WTC11 (cell line): ENCODE measurements around the gene CIAPIN1. TPM values are rescaled to one million over a fixed set of nuclear protein-coding genes. Genes with fewer than 3 reads are reported as not detected.
"Not testable (repeated sequence)": the region's sequence is repeated elsewhere in the genome, so short reads cannot be mapped to it uniquely, and the experiment has no call there.

ENCODE experiments used
- ATAC-seq: fragments of 200-7000 bp; cut with Tn5 transposase; 2 replicates; pipeline ENCODE4 v1.10.0; 2021; ENCODE audit warnings: mild to moderate bottlenecking, moderate library complexity
- CTCF ChIA-PET: fragments of 300-600 bp; sonication (Branson Sonifier 250); formaldehyde crosslinking; loops from one replicate; lab custom pipeline; 2021; ENCODE audit warnings: antibody characterized with exemption; lab: Charles Lee
- POLR2A ChIA-PET: fragments of 350-600 bp; sonication (Branson Sonifier 250); formaldehyde crosslinking; loops from one replicate; lab custom pipeline; 2021; ENCODE audit warnings: antibody characterized with exemption; lab: Charles Lee
- DNase-seq: peaks from one replicate; pipeline ENCODE4 v3.0.0; 2021; ENCODE audit warnings: low spot score
- H3K27ac Mint-ChIP-seq: 2 replicates; pipeline ENCODE4 v1.8.0; 2021; ENCODE audit warnings: mixed read lengths
- H3K27me3 Mint-ChIP-seq: 2 replicates; pipeline ENCODE4 v1.8.0; 2021; ENCODE audit warnings: low read depth, mild to moderate bottlenecking, moderate library complexity, mixed read lengths
- H3K36me3 Mint-ChIP-seq: 2 replicates; pipeline ENCODE4 v1.8.0; 2021; ENCODE audit warnings: mixed read lengths
- H3K4me1 Mint-ChIP-seq: 2 replicates; pipeline ENCODE4 v1.8.0; 2022; ENCODE audit warnings: mixed read lengths
- H3K4me3 Mint-ChIP-seq: 2 replicates; pipeline ENCODE4 v1.8.0; 2021; ENCODE audit warnings: mild to moderate bottlenecking, moderate library complexity, mixed read lengths
- H3K9me3 Mint-ChIP-seq: 2 replicates; pipeline ENCODE4 v1.8.0; 2021; ENCODE audit warnings: mixed read lengths
- EMX1 ChIP-seq: fragments of 250-450 bp; sonication (Bioruptor Pico); IDR thresholded peaks from 2 replicates; pipeline ENCODE4 v1.8.0; 2021; ENCODE audit warnings: mild to moderate bottlenecking
- OVOL2 ChIP-seq: fragments of 250-450 bp; sonication (Bioruptor Pico); IDR thresholded peaks from 2 replicates; pipeline ENCODE4 v1.9.0; 2021; ENCODE audit warnings: mild to moderate bottlenecking, borderline replicate concordance
- RELA ChIP-seq: sonication (generic); formaldehyde crosslinking; IDR thresholded peaks from 2 replicates; pipeline ENCODE4 v1.8.1; 2022; ENCODE audit warnings: missing genetic modification reagents, mild to moderate bottlenecking, borderline replicate concordance
- SMAD3 ChIP-seq: sonication (generic); formaldehyde crosslinking; IDR thresholded peaks from 2 replicates; pipeline ENCODE4 v1.8.0; 2022; ENCODE audit warnings: missing genetic modification reagents, mild to moderate bottlenecking, borderline replicate concordance
- TEAD1 ChIP-seq: sonication (generic); formaldehyde crosslinking; IDR thresholded peaks from 2 replicates; pipeline ENCODE4 v1.8.0; 2022; ENCODE audit warnings: mild to moderate bottlenecking, missing genetic modification reagents
- total RNA-seq: library from RNA; stranded (reverse); gene quantifications from 3 replicates; pipeline ENCODE4 v1.2.3, GENCODE V29; 2021
- TF ChIP-seq, protein P1 (sequence below): sonication (generic); formaldehyde crosslinking; IDR thresholded peaks from 2 replicates; pipeline ENCODE4 v1.8.1; 2023; ENCODE audit warnings: mild to moderate bottlenecking, moderate library complexity, missing genetic modification reagents
- TF ChIP-seq, protein P2 (sequence below): fragments of 250-450 bp; sonication (Bioruptor Pico); IDR thresholded peaks from 2 replicates; pipeline ENCODE4 v1.9.0; 2021; ENCODE audit warnings: mild to moderate bottlenecking
- TF ChIP-seq, protein P3 (sequence below): sonication (generic); formaldehyde crosslinking; IDR thresholded peaks from 2 replicates; pipeline ENCODE4 v1.8.0; 2022; ENCODE audit warnings: mild to moderate bottlenecking, missing genetic modification reagents
- TF ChIP-seq, protein P4 (sequence below): sonication (generic); formaldehyde crosslinking; IDR thresholded peaks from 2 replicates; pipeline ENCODE4 v1.8.1; 2023; ENCODE audit warnings: mild to moderate bottlenecking, missing genetic modification reagents
- TF ChIP-seq, protein P5 (sequence below): sonication (generic); formaldehyde crosslinking; IDR thresholded peaks from 2 replicates; pipeline ENCODE4 v1.8.0; 2022; ENCODE audit warnings: mild to moderate bottlenecking, missing genetic modification reagents
- TF ChIP-seq, protein P6 (sequence below): sonication (generic); formaldehyde crosslinking; IDR thresholded peaks from 2 replicates; pipeline ENCODE4 v1.8.0; 2023; ENCODE audit warnings: missing genetic modification reagents, mild to moderate bottlenecking, borderline replicate concordance
- TF ChIP-seq, protein P7 (sequence below): sonication (generic); formaldehyde crosslinking; IDR thresholded peaks from 2 replicates; pipeline ENCODE4 v1.8.1; 2023; ENCODE audit warnings: mild to moderate bottlenecking, missing genetic modification reagents, moderate library complexity
- TF ChIP-seq, protein P8 (sequence below): fragments of 250-450 bp; sonication (Bioruptor Pico); IDR thresholded peaks from 2 replicates; pipeline ENCODE4 v1.8.0; 2021; ENCODE audit warnings: mild to moderate bottlenecking

Gene CIAPIN1
- total RNA-seq, 1 experiment from 2014 or later, result 87.9 TPM

DNA sequence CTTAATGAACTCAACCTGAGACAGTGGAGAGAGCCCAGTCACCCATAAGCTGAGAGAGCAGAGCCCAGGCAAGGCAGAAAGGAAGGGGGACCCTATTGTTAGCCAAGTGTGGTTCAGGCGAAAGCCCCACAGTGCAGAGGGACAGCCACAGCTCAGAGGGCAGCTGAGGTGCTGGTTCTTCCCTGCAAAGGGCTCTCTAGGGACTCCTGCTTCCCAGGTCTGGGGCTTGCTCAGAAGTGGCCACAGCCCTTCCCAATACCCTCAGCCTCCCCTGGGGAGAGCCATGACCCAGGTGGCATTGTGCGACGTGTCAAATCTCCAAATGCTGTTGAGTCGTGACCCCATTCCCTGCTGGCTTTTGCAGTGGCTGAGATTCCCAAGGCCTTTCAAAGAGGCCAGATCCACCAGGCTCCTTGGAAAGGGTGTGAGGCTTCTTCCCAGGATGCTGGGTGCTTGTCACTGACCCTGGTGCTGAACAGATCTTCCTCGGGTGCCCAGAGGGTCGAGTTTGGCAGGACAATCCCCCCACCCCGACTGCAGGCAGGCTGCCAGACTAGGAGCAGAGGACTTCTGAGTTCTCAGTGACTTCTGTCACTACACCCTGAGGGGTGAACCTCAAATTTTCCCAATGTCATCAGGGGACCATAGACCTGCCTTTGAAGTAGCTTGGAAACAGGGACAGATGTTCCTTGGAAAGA lies 45.1 kb downstream of the CIAPIN1 start:
- no peak for DNase-seq
- ChIA-PET CTCF (interaction anchor here (0.6 to 0.9 kb wide), 2 partner anchors 15 to 149 kb away, joined by 3 read pairs; no protein-coding TSS in a partner anchor), POLR2A (no interaction called here)
- Mint-ChIP-seq H3K27me3 (no peaks in the 10 kb centered on the region; the same call in 1 of the 2 replicates), H3K36me3 (no peaks in the 10 kb centered on the region), H3K4me1 (no peaks in the 10 kb centered on the region), H3K9me3 (no peaks in the 10 kb centered on the region), H3K27ac (no peak overlapping the region), H3K4me3 (no peak overlapping the region)
- TF ChIP-seq, protein P1, sequence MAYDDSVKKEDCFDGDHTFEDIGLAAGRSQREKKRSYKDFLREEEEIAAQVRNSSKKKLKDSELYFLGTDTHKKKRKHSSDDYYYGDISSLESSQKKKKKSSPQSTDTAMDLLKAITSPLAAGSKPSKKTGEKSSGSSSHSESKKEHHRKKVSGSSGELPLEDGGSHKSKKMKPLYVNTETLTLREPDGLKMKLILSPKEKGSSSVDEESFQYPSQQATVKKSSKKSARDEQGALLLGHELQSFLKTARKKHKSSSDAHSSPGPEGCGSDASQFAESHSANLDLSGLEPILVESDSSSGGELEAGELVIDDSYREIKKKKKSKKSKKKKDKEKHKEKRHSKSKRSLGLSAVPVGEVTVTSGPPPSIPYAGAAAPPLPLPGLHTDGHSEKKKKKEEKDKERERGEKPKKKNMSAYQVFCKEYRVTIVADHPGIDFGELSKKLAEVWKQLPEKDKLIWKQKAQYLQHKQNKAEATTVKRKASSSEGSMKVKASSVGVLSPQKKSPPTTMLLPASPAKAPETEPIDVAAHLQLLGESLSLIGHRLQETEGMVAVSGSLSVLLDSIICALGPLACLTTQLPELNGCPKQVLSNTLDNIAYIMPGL (CRISPR knock-in tag), result no peak
- TF ChIP-seq, protein P2, sequence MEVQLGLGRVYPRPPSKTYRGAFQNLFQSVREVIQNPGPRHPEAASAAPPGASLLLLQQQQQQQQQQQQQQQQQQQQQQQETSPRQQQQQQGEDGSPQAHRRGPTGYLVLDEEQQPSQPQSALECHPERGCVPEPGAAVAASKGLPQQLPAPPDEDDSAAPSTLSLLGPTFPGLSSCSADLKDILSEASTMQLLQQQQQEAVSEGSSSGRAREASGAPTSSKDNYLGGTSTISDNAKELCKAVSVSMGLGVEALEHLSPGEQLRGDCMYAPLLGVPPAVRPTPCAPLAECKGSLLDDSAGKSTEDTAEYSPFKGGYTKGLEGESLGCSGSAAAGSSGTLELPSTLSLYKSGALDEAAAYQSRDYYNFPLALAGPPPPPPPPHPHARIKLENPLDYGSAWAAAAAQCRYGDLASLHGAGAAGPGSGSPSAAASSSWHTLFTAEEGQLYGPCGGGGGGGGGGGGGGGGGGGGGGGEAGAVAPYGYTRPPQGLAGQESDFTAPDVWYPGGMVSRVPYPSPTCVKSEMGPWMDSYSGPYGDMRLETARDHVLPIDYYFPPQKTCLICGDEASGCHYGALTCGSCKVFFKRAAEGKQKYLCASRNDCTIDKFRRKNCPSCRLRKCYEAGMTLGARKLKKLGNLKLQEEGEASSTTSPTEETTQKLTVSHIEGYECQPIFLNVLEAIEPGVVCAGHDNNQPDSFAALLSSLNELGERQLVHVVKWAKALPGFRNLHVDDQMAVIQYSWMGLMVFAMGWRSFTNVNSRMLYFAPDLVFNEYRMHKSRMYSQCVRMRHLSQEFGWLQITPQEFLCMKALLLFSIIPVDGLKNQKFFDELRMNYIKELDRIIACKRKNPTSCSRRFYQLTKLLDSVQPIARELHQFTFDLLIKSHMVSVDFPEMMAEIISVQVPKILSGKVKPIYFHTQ (CRISPR knock-in tag), result no peak
- no peak for TF ChIP-seq SMAD3 (CRISPR knock-in tag)
- TF ChIP-seq, protein P3, sequence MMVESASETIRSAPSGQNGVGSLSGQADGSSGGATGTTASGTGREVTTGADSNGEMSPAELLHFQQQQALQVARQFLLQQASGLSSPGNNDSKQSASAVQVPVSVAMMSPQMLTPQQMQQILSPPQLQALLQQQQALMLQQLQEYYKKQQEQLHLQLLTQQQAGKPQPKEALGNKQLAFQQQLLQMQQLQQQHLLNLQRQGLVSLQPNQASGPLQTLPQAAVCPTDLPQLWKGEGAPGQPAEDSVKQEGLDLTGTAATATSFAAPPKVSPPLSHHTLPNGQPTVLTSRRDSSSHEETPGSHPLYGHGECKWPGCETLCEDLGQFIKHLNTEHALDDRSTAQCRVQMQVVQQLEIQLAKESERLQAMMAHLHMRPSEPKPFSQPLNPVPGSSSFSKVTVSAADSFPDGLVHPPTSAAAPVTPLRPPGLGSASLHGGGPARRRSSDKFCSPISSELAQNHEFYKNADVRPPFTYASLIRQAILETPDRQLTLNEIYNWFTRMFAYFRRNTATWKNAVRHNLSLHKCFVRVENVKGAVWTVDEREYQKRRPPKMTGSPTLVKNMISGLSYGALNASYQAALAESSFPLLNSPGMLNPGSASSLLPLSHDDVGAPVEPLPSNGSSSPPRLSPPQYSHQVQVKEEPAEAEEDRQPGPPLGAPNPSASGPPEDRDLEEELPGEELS, result no peak
- TF ChIP-seq EMX1 (CRISPR knock-in tag), result no peak
- TF ChIP-seq, protein P4, sequence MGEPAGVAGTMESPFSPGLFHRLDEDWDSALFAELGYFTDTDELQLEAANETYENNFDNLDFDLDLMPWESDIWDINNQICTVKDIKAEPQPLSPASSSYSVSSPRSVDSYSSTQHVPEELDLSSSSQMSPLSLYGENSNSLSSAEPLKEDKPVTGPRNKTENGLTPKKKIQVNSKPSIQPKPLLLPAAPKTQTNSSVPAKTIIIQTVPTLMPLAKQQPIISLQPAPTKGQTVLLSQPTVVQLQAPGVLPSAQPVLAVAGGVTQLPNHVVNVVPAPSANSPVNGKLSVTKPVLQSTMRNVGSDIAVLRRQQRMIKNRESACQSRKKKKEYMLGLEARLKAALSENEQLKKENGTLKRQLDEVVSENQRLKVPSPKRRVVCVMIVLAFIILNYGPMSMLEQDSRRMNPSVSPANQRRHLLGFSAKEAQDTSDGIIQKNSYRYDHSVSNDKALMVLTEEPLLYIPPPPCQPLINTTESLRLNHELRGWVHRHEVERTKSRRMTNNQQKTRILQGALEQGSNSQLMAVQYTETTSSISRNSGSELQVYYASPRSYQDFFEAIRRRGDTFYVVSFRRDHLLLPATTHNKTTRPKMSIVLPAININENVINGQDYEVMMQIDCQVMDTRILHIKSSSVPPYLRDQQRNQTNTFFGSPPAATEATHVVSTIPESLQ (CRISPR knock-in tag), result no peak
- ATAC-seq, result peak; percentile 36; the same call in 1 of the 2 replicates

DNA sequence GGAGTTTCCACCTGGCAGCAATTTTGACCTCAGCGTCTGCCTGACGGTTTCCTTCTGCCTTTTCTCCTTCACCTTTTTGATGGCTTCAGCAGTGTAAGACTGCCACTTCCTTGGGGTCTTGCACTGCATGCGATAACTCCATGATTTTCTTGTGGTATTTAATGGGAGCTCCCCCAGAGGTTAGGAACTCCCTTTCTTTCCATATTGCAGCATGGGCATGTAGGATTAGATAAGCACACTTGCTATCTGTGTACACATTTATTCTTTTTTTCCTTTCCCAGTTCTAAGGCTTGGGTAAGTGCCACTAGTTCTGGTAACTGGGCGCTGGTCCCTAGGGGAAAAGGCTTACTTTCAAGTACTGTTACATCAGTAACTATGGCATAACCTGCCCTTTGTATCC lies 49.7 kb downstream of the CIAPIN1 start:
- DNase-seq, POLR2A ChIA-PET, ATAC-seq, H3K4me3 Mint-ChIP-seq, H3K9me3 Mint-ChIP-seq, H3K4me1 Mint-ChIP-seq, H3K36me3 Mint-ChIP-seq, H3K27ac Mint-ChIP-seq, H3K27me3 Mint-ChIP-seq, CTCF ChIA-PET: not testable (repeated sequence)

DNA sequence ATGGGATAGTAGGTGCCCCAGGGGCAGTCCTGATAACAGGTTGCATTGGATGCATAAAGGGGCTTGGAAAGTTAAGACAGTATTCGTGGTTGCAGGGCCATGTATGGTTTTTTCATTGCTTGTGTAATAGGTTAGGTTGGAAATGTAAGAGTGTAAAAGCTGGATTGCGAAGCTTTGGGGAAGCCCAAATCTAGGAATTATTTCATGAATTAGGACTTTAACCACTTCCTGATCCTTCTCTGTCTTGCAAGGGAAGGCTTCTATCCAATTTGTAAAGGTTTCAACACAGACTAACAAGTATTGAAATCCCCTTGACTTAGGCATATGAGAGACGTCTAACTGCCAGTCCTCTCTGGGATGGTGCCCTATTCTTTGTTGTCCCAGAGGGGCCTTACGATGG lies 50.4 kb downstream of the CIAPIN1 start:
- Mint-ChIP-seq H3K4me1 (no peaks in the 10 kb centered on the region), H3K4me3 (no peak overlapping the region), H3K36me3 (no peaks in the 10 kb centered on the region), H3K27me3 (peaks cover 4% of the 10 kb centered on the region; the same call in 1 of the 2 replicates), H3K9me3 (peaks cover 7% of the 10 kb centered on the region), H3K27ac (no peak overlapping the region)
- DNase-seq, result no peak
- ChIA-PET POLR2A (interaction anchor here (0.6 kb wide), 1 partner anchor 102 kb away, joined by 3 read pairs; no protein-coding TSS in a partner anchor), CTCF (no interaction called here)
- no peak for ATAC-seq
- TF ChIP-seq, protein P5, sequence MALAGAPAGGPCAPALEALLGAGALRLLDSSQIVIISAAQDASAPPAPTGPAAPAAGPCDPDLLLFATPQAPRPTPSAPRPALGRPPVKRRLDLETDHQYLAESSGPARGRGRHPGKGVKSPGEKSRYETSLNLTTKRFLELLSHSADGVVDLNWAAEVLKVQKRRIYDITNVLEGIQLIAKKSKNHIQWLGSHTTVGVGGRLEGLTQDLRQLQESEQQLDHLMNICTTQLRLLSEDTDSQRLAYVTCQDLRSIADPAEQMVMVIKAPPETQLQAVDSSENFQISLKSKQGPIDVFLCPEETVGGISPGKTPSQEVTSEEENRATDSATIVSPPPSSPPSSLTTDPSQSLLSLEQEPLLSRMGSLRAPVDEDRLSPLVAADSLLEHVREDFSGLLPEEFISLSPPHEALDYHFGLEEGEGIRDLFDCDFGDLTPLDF (CRISPR knock-in tag), result no peak
- TF ChIP-seq, protein P6, sequence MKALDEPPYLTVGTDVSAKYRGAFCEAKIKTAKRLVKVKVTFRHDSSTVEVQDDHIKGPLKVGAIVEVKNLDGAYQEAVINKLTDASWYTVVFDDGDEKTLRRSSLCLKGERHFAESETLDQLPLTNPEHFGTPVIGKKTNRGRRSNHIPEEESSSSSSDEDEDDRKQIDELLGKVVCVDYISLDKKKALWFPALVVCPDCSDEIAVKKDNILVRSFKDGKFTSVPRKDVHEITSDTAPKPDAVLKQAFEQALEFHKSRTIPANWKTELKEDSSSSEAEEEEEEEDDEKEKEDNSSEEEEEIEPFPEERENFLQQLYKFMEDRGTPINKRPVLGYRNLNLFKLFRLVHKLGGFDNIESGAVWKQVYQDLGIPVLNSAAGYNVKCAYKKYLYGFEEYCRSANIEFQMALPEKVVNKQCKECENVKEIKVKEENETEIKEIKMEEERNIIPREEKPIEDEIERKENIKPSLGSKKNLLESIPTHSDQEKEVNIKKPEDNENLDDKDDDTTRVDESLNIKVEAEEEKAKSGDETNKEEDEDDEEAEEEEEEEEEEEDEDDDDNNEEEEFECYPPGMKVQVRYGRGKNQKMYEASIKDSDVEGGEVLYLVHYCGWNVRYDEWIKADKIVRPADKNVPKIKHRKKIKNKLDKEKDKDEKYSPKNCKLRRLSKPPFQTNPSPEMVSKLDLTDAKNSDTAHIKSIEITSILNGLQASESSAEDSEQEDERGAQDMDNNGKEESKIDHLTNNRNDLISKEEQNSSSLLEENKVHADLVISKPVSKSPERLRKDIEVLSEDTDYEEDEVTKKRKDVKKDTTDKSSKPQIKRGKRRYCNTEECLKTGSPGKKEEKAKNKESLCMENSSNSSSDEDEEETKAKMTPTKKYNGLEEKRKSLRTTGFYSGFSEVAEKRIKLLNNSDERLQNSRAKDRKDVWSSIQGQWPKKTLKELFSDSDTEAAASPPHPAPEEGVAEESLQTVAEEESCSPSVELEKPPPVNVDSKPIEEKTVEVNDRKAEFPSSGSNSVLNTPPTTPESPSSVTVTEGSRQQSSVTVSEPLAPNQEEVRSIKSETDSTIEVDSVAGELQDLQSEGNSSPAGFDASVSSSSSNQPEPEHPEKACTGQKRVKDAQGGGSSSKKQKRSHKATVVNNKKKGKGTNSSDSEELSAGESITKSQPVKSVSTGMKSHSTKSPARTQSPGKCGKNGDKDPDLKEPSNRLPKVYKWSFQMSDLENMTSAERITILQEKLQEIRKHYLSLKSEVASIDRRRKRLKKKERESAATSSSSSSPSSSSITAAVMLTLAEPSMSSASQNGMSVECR (CRISPR knock-in tag), result no peak
- TF ChIP-seq TEAD1 (no peak), OVOL2 (CRISPR knock-in tag) (no peak), RELA (CRISPR knock-in tag) (no peak)
- TF ChIP-seq, protein P7, sequence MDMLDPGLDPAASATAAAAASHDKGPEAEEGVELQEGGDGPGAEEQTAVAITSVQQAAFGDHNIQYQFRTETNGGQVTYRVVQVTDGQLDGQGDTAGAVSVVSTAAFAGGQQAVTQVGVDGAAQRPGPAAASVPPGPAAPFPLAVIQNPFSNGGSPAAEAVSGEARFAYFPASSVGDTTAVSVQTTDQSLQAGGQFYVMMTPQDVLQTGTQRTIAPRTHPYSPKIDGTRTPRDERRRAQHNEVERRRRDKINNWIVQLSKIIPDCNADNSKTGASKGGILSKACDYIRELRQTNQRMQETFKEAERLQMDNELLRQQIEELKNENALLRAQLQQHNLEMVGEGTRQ, result no peak
- TF ChIP-seq, protein P8, sequence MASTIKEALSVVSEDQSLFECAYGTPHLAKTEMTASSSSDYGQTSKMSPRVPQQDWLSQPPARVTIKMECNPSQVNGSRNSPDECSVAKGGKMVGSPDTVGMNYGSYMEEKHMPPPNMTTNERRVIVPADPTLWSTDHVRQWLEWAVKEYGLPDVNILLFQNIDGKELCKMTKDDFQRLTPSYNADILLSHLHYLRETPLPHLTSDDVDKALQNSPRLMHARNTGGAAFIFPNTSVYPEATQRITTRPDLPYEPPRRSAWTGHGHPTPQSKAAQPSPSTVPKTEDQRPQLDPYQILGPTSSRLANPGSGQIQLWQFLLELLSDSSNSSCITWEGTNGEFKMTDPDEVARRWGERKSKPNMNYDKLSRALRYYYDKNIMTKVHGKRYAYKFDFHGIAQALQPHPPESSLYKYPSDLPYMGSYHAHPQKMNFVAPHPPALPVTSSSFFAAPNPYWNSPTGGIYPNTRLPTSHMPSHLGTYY, result no peak
